ENCODE data around the gene ITPRID1. TPM values are rescaled to one million over a fixed set of nuclear protein-coding genes. Genes with fewer than 3 reads are reported as not detected.

ITPRID1 gene
- total and polyA plus RNA-seq, 2 of the 8 experiments (the other 6 are each of a cell fraction or from before 2014, with no cell fraction given) = 0.09 to 0.47 TPM

DNA sequence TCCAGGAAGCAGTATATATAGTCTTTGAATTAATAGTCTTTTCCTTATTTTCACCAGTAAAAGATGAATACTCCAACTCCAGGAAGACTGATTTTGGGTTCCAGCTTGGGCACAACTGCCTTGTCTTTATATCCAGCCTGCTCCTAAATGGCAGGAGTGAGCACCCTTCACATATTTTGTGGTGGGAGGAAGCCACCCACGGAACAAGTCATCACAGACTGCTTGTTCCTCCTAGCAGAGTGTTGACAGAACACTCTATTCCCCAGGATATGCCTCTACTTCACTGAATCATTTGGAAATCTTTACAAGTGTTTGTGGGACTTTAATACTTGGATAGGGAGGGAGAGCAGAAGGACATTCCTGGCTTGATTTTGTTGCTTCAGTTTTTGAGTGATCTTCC is 31.7 kb downstream of the ITPRID1 start (continued):
- TF ChIP-seq CHD1 (IDR thresholded peaks at IDR 0.05; ENCODE audit: low read depth, low read length) (no peak), PHF8 (conservative IDR thresholded peaks at IDR 0.05; ENCODE audit: low read depth, low read length) (no peak), FOSL1 (IDR thresholded peaks at IDR 0.05; ENCODE audit: insufficient read depth, low read depth, low read length) (no peak), BRCA1 (IDR thresholded peaks at IDR 0.05; ENCODE audit: low read depth, low read length) (no peak), SP4 (IDR thresholded peaks at IDR 0.05; ENCODE audit: low read length) (no peak), CHD2 (IDR thresholded peaks at IDR 0.05; ENCODE audit: low read length) (no peak), KDM4A (IDR thresholded peaks at IDR 0.05; ENCODE audit: low read depth, low read length, severe bottlenecking) (no peak)
